PC-3 (cell line): ENCODE results near the gene GPR107. TPM values are rescaled to one million over a fixed set of nuclear protein-coding genes. Genes with fewer than 3 reads are reported as not detected.

Experiments
- ATAC-seq: fragments of 200-7000 bp; cut with Tn5 transposase; 2 replicates; pipeline ENCODE4 v1.9.1; 2020; ENCODE audit warnings: mild to moderate bottlenecking, moderate library complexity
- BruUV-seq: library from RNA; stranded (reverse); fragments of 400-500 nt; replicated peaks from 2 replicates; lab custom pipeline; 2021; lab: Mats Ljungman, UMichigan
- CTCF ChIA-PET: fragments of 300-600 bp; sonication (Branson Sonifier 250); formaldehyde crosslinking; loops from one replicate; lab custom pipeline; 2022; ENCODE audit warnings: antibody characterized with exemption; lab: Charles Lee
- POLR2A ChIA-PET: fragments of 300-600 bp; sonication (Branson Sonifier 250); formaldehyde crosslinking; loops from one replicate; lab custom pipeline; 2022; ENCODE audit warnings: antibody characterized with exemption; ENCODE audit not compliant: unreplicated experiment; lab: Charles Lee
- DNase-seq: peaks from one replicate; pipeline ENCODE4 v3.0.0-alpha.2; 2015
- H2AFZ ChIP-seq: fragments of 300-600 bp; sonication (generic); 2 replicates; pipeline ENCODE4 v1.6.0; 2016; ENCODE audit warnings: antibody characterized with exemption, low read length
- H3F3A ChIP-seq: fragments of 300-600 bp; sonication (generic); one replicate; pipeline ENCODE4 v1.6.0; 2017; ENCODE audit warnings: antibody characterized with exemption, low read length, control low read depth, mild to moderate bottlenecking; ENCODE audit not compliant: unreplicated experiment
- H3K27ac ChIP-seq: fragments of 300-600 bp; sonication (generic); 2 replicates; pipeline ENCODE4 v1.5.1; 2016; ENCODE audit warnings: mild to moderate bottlenecking, low read length
- H3K27me3 ChIP-seq: fragments of 300-600 bp; sonication (generic); 2 replicates; pipeline ENCODE4 v1.6.1; 2016; ENCODE audit warnings: low read length, mixed read lengths
- H3K36me3 ChIP-seq: fragments of 300-600 bp; sonication (generic); 2 replicates; pipeline ENCODE4 v1.6.1; 2016; ENCODE audit warnings: low read depth, mixed run types, low read length, mixed read lengths
- H3K4me1 ChIP-seq: fragments of 300-600 bp; sonication (generic); 2 replicates; pipeline ENCODE4 v1.5.1; 2016; ENCODE audit warnings: low read length; ENCODE audit not compliant: insufficient read depth
- H3K4me2 ChIP-seq: fragments of 300-600 bp; sonication (generic); 2 replicates; pipeline ENCODE4 v1.6.0; 2016; ENCODE audit warnings: low read length
- H3K4me3 ChIP-seq: fragments of 300-600 bp; sonication (generic); 2 replicates; pipeline ENCODE4 v1.5.1; 2016; ENCODE audit warnings: mild to moderate bottlenecking, low read length, mixed read lengths
- H3K79me2 ChIP-seq: fragments of 300-600 bp; sonication (generic); 2 replicates; pipeline ENCODE4 v1.6.1; 2017; ENCODE audit warnings: low read length, mixed read lengths
- H3K9ac ChIP-seq: fragments of 300-600 bp; sonication (generic); 2 replicates; pipeline ENCODE4 v1.6.0; 2016; ENCODE audit warnings: mild to moderate bottlenecking, low read length
- H3K9me2 ChIP-seq: fragments of 300-600 bp; sonication (generic); replicated peaks from 2 replicates; pipeline ENCODE4 v1.6.1; 2016; ENCODE audit warnings: mixed run types, low read length, mixed read lengths
- H3K9me3 ChIP-seq: fragments of 300-600 bp; sonication (generic); 2 replicates; pipeline ENCODE4 v1.6.1; 2016; ENCODE audit warnings: low read length, mixed read lengths
- H4K20me1 ChIP-seq: fragments of 300-600 bp; sonication (generic); 2 replicates; pipeline ENCODE4 v1.6.1; 2016; ENCODE audit warnings: low read length, mixed read lengths
- EZH2 ChIP-seq: fragments of 300-600 bp; sonication (generic); IDR thresholded peaks from one replicate; pipeline ENCODE4 v1.6.1; 2017; ENCODE audit warnings: antibody characterized with exemption, mild to moderate bottlenecking, low read length; ENCODE audit not compliant: unreplicated experiment
- EZH2phosphoT487 ChIP-seq: fragments of 300-600 bp; sonication (generic); IDR thresholded peaks from 2 replicates; pipeline ENCODE4 v1.6.1; 2018; ENCODE audit warnings: mild to moderate bottlenecking, antibody characterized with exemption, low read length, borderline replicate concordance
- intact Hi-C: fragments of 100-400 bp; cut with micrococcal nuclease; formaldehyde crosslinking; loops from 2 replicates; pipeline ENCODE4 v1.9.0; 2023
- total RNA-seq: library from RNA; depleted of rRNA; stranded (reverse); fragments of >200 nt; gene quantifications from 2 replicates; pipeline ENCODE4 v1.2.3, GENCODE V29; 2014
- TF ChIP-seq, protein P1 (sequence below): fragments of 300-600 bp; sonication (generic); conservative IDR thresholded peaks from 2 replicates; pipeline ENCODE4 v1.5.1; 2017; ENCODE audit warnings: antibody characterized with exemption, low read depth, mild to moderate bottlenecking, low read length

The GPR107 gene
- total RNA-seq, 1 experiment from 2014 or later: 11.4 TPM

DNA sequence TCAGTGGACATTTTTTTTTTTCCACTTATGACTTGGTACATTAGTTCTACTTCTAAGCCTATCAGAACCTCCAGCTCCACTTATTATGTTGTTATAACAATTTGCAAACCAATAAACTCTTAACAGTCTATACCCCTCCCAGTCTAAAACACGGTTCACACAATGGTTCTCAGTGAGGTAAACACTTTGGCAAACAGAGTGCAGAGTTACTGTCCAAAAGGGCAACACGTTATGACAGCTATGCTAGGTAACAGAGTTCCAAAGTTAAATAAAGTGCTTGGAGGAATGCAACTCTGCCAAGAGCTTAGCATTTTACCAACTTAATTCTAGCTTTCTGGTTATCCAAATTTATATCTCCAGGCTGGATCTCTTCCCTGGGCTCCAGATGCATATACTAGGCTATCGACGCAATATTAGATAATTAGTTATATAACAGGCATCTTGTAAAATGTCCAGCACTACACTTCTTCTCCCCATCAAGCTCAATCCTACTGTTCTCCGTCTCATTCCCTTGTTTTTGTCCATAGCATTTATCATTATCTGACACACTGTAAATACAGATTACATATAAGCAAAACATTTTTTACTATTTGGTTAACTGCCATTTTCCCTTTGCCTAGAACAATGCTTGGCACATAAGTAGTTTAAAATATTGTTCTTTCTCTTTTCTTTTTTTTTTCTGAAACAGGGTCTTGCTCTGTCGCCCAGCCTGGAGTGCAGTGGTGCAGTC is 25.0 kb upstream of the GPR107 start:
- H3F3A ChIP-seq: no peaks in the 10 kb centered on the region
- H3K4me3 ChIP-seq: no peak overlapping the region
- ChIA-PET CTCF (no interaction called here), POLR2A (interaction anchor here (0.6 to 0.7 kb wide), 2 partner anchors 24 to 225 kb away, joined by 3 to 7 read pairs; no protein-coding TSS in a partner anchor)
- H3K4me2 ChIP-seq: no peak overlapping the region
- DNase-seq (peak; percentile 22), ATAC-seq (0 out of 2 replicates have a peak, but pooled peaks have one; percentile 15)
- no peak overlapping the region for H3K9ac ChIP-seq
- peaks cover 86% of the 10 kb centered on the region for H3K79me2 ChIP-seq
- no peak overlapping the region for H2AFZ ChIP-seq
- peaks cover 62% of the 10 kb centered on the region for H3K4me1 ChIP-seq
- intact Hi-C loops: no loop called here
- no TSS peak for BruUV-seq
- H3K27me3 ChIP-seq: no peaks in the 10 kb centered on the region
- no peaks in the 10 kb centered on the region for H3K9me3 ChIP-seq
- no peaks in the 10 kb centered on the region for H3K36me3 ChIP-seq
- no peaks in the 10 kb centered on the region; the same call in 1 of the 2 replicates for H3K9me2 ChIP-seq
- no peak for TF ChIP-seq EZH2phosphoT487
- H3K27ac ChIP-seq: no peak overlapping the region
- no peaks in the 10 kb centered on the region for H4K20me1 ChIP-seq

DNA sequence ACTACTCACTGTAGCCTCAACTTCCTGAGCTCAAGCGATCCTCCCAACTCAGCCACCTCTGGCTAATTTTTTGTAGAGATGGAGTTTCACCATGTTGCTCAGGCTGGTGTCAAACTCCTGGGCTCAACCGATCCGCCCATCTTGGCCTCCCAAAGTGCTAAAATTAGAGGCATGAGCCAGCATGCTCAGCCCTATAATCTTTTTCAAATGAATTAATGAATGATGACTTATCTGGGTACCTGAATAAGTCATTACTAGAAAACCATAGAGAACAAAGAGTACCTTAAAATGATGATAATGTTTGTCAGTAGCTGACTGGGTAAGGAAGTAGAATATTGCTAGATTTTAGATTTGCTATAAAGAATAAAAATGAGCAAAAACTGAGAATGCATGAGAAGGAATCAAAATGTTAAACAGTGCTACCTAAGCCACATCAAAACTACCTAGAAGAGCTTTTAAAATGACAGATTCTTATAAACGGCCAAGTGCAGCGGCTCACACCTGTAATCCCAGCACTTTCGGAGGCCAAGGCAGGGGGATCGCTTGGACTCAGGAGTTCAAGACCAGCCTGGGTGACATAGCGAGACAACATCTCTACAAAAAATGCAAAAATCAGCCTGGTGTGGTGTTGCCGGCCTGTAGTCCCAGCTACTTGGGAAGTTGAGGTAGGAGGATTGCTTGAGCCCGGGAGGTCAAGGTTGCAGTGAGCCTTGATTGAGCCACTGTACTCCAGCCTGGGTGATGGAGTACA is 24.3 kb upstream of the GPR107 start:
- ChIA-PET POLR2A (no interaction called here), CTCF (no interaction called here)
- DNase-seq: no peak
- no peaks in the 10 kb centered on the region for H3K27me3 ChIP-seq
- H3K27ac ChIP-seq: no peak overlapping the region
- BruUV-seq: no TSS peak
- H3K4me2 ChIP-seq: no peak overlapping the region
- no peaks in the 10 kb centered on the region; the same call in 1 of the 2 replicates for H3K9me2 ChIP-seq
- H3F3A ChIP-seq: no peaks in the 10 kb centered on the region
- no peaks in the 10 kb centered on the region for H3K9me3 ChIP-seq
- peaks cover 85% of the 10 kb centered on the region for H3K79me2 ChIP-seq
- H3K9ac ChIP-seq: no peak overlapping the region
- H4K20me1 ChIP-seq: no peaks in the 10 kb centered on the region
- no peak overlapping the region for H2AFZ ChIP-seq
- TF ChIP-seq, protein P1, sequence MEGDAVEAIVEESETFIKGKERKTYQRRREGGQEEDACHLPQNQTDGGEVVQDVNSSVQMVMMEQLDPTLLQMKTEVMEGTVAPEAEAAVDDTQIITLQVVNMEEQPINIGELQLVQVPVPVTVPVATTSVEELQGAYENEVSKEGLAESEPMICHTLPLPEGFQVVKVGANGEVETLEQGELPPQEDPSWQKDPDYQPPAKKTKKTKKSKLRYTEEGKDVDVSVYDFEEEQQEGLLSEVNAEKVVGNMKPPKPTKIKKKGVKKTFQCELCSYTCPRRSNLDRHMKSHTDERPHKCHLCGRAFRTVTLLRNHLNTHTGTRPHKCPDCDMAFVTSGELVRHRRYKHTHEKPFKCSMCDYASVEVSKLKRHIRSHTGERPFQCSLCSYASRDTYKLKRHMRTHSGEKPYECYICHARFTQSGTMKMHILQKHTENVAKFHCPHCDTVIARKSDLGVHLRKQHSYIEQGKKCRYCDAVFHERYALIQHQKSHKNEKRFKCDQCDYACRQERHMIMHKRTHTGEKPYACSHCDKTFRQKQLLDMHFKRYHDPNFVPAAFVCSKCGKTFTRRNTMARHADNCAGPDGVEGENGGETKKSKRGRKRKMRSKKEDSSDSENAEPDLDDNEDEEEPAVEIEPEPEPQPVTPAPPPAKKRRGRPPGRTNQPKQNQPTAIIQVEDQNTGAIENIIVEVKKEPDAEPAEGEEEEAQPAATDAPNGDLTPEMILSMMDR: no peak
- TF ChIP-seq EZH2phosphoT487 (no peak), EZH2 (no peak)
- H3K4me3 ChIP-seq: no peak overlapping the region
- peaks cover 58% of the 10 kb centered on the region for H3K4me1 ChIP-seq
- ATAC-seq: no peak
- intact Hi-C loops: no loop called here
- H3K36me3 ChIP-seq: no peaks in the 10 kb centered on the region

DNA sequence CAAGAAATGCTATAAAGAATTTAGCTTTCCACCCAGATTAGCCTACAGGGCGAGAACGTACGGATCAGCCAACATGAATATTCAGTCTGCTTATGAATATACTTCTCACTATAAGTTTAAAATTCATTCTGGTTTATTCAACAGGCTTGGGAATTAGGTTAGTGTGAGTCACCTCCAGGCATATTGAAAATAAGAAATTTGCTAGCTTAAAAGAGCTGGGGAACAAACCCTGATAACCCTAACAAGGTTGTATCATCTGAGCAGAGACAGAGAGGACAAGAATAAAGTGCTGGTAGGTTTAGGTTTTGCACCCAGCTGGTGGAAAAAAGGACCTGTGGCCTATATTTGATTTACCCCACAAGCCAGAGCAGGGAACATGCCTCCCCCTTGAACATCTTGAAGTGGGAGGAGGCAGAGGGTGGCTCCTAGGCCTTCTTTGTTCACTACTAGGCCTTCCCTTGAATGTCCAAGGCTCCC is 23.0 kb upstream of the GPR107 start:
- Histone ChIP-seq H3K4me2 (no peak overlapping the region), H3K79me2 (peaks cover 98% of the 10 kb centered on the region), H3K9ac (no peak overlapping the region), H2AFZ (no peak overlapping the region), H4K20me1 (no peaks in the 10 kb centered on the region), H3F3A (no peaks in the 10 kb centered on the region), H3K9me3 (no peaks in the 10 kb centered on the region), H3K27me3 (no peaks in the 10 kb centered on the region), H3K4me1 (peaks cover 58% of the 10 kb centered on the region), H3K4me3 (no peak overlapping the region), H3K9me2 (no peaks in the 10 kb centered on the region; the same call in 1 of the 2 replicates), H3K36me3 (no peaks in the 10 kb centered on the region), H3K27ac (no peak overlapping the region)
- intact Hi-C loops: no loop called here
- no TSS peak for BruUV-seq
- TF ChIP-seq, protein P1: no peak
- ATAC-seq (no peak), DNase-seq (no peak)
- CTCF ChIA-PET: no interaction called here
- POLR2A ChIA-PET: no interaction called here
